Adrenal gland (tissue), 5 donors: ENCODE data around the gene ARL15.

Experiments
- POLR2A ChIP-seq, 2 donors: fragments of 450-650 bp; IDR thresholded peaks; one replicate each; pipeline ENCODE4 v1.6.1; 2017; ENCODE audit warnings: antibody characterized with exemption in 2 of 2, mild to moderate bottlenecking in 2 of 2, moderate library complexity in 1 of 2
- TF ChIP-seq, protein P1 (sequence below), 6 experiments: fragments of 450-650 bp in 4 of 6; fragments of 200-600 bp in 2 of 6; sonication (generic) in 1 of 6; IDR thresholded peaks; 1 replicate in 5 of 6; 2 replicates in 1 of 6; pipeline versions ENCODE4 v1.5.1 to v1.8.0; 2016 to 2021; ENCODE audit warnings: antibody characterized with exemption in 6 of 6, mild to moderate bottlenecking in 2 of 6, moderate library complexity in 1 of 6
- donor health status: DM: no; HTN: no; CAD: no.

GRCh38 chr5:53902296-53902907 lies 408.0 kb downstream of the ARL15 start:
- TF ChIP-seq, protein P1, sequence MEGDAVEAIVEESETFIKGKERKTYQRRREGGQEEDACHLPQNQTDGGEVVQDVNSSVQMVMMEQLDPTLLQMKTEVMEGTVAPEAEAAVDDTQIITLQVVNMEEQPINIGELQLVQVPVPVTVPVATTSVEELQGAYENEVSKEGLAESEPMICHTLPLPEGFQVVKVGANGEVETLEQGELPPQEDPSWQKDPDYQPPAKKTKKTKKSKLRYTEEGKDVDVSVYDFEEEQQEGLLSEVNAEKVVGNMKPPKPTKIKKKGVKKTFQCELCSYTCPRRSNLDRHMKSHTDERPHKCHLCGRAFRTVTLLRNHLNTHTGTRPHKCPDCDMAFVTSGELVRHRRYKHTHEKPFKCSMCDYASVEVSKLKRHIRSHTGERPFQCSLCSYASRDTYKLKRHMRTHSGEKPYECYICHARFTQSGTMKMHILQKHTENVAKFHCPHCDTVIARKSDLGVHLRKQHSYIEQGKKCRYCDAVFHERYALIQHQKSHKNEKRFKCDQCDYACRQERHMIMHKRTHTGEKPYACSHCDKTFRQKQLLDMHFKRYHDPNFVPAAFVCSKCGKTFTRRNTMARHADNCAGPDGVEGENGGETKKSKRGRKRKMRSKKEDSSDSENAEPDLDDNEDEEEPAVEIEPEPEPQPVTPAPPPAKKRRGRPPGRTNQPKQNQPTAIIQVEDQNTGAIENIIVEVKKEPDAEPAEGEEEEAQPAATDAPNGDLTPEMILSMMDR (IDR thresholded peaks at IDR 0.05) = no peak
- TF ChIP-seq POLR2A (IDR thresholded peaks at IDR 0.05) = no peak
